Osteoblast (primary cell): ENCODE measurements around the gene CDC6. TPM values are rescaled to one million over a fixed set of nuclear protein-coding genes. Genes with fewer than 3 reads are reported as not detected.

Source experiments
- DNase-seq: peaks from one replicate; pipeline ENCODE4 v3.0.0; 2011; ENCODE audit warnings: low spot score, mixed read lengths; ENCODE audit not compliant: insufficient read length; ENCODE audit errors: missing footprints
- H2AFZ ChIP-seq: 2 replicates; pipeline ENCODE4 v1.6.0; 2011; ENCODE audit warnings: mild to moderate bottlenecking, low read length
- H3K27ac ChIP-seq: 2 replicates; pipeline ENCODE4 v1.5.1; 2011; ENCODE audit warnings: mild to moderate bottlenecking, low read depth, low read length, moderate library complexity
- H3K27me3 ChIP-seq: 2 replicates; pipeline ENCODE4 v1.6.0; 2012; ENCODE audit warnings: mild to moderate bottlenecking, control low read depth, inconsistent platforms, low read length, moderate library complexity; ENCODE audit not compliant: insufficient read depth
- H3K36me3 ChIP-seq: 2 replicates; pipeline ENCODE4 v1.5.1; 2011; ENCODE audit warnings: mild to moderate bottlenecking, low read length, control low read depth, moderate library complexity; ENCODE audit not compliant: insufficient read depth
- H3K4me1 ChIP-seq: 2 replicates; pipeline ENCODE4 v1.5.1; 2011; ENCODE audit warnings: mild to moderate bottlenecking, low read length, control low read depth, moderate library complexity; ENCODE audit not compliant: insufficient read depth
- H3K4me2 ChIP-seq: 2 replicates; pipeline ENCODE4 v1.6.0; 2011; ENCODE audit warnings: mild to moderate bottlenecking, low read length; ENCODE audit not compliant: insufficient read depth
- H3K4me3 ChIP-seq: fragments of 200-600 bp; sonication (generic); 3 replicates; pipeline ENCODE4 v1.5.1; 2012; ENCODE audit warnings: mild to moderate bottlenecking, low read length, inconsistent platforms; ENCODE audit not compliant: insufficient read depth
- H3K79me2 ChIP-seq: 2 replicates; pipeline ENCODE4 v1.6.0; 2012; ENCODE audit warnings: mild to moderate bottlenecking, low read length, control low read depth, inconsistent platforms; ENCODE audit not compliant: insufficient read depth
- H3K9me3 ChIP-seq: 2 replicates; pipeline ENCODE4 v1.5.1; 2011; ENCODE audit warnings: low read depth, low read length, control low read depth
- H4K20me1 ChIP-seq: 2 replicates; pipeline ENCODE4 v1.6.0; 2012; ENCODE audit warnings: mild to moderate bottlenecking, low read length, control low read depth; ENCODE audit not compliant: insufficient read depth
- CTCF ChIP-seq: IDR thresholded peaks from 2 replicates; pipeline ENCODE4 v1.5.1; 2011; ENCODE audit warnings: mild to moderate bottlenecking, low read depth, low read length, moderate library complexity; ENCODE audit errors: extremely low read depth
- total RNA-seq: library from RNA; depleted of rRNA; stranded (reverse); fragments of >200 nt; gene quantifications from 2 replicates; pipeline ENCODE4 v1.2.3, GENCODE V29; 2012

Gene CDC6
- total RNA-seq, 1 donor: 5.1 TPM

- Histone ChIP-seq H3K4me1 (peaks cover 21% of the 10 kb centered on the region), H3K9me3 (no peaks in the 10 kb centered on the region), H3K27me3 (no peaks in the 10 kb centered on the region), H3K4me3 (no peak overlapping the region), H4K20me1 (no peaks in the 10 kb centered on the region), H3K27ac (no peak overlapping the region), H2AFZ (no peak overlapping the region), H3K79me2 (peaks cover 8% of the 10 kb centered on the region), H3K4me2 (no peak overlapping the region), H3K36me3 (peaks cover 12% of the 10 kb centered on the region)
- TF ChIP-seq CTCF: no peak
- DNase-seq: no peak
Observed at GRCh38 chr17:40291281-40291664, 3.6 kb downstream of the CDC6 start.

- H4K20me1 ChIP-seq: no peaks in the 10 kb centered on the region
- H3K4me3 ChIP-seq: no peak overlapping the region
- peaks cover 35% of the 10 kb centered on the region for H3K4me1 ChIP-seq
- no peak overlapping the region for H3K27ac ChIP-seq
- no peaks in the 10 kb centered on the region for H3K9me3 ChIP-seq
- no peak for TF ChIP-seq CTCF
- no peak overlapping the region for H2AFZ ChIP-seq
- no peak for DNase-seq
- peaks cover 8% of the 10 kb centered on the region for H3K79me2 ChIP-seq
- H3K27me3 ChIP-seq: no peaks in the 10 kb centered on the region
- no peak overlapping the region for H3K4me2 ChIP-seq
- peaks cover 12% of the 10 kb centered on the region for H3K36me3 ChIP-seq
Observed at GRCh38 chr17:40293363-40293762, 5.7 kb downstream of the CDC6 start.

GRCh38 chr17:40295488-40296436 is 8.1 kb downstream of the CDC6 start:
- peaks cover 12% of the 10 kb centered on the region for H3K36me3 ChIP-seq

More at GRCh38 chr17:40295488-40296436, 8.1 kb downstream of the CDC6 start:
- Histone ChIP-seq H3K27me3 (no peaks in the 10 kb centered on the region), H3K79me2 (no peaks in the 10 kb centered on the region), H2AFZ (no peak overlapping the region), H4K20me1 (no peaks in the 10 kb centered on the region), H3K27ac (peak overlapping the region; percentile 78), H3K4me2 (peak overlapping the region; percentile 52), H3K4me1 (peaks cover 30% of the 10 kb centered on the region), H3K4me3 (no peak overlapping the region), H3K9me3 (no peaks in the 10 kb centered on the region)
- no peak for TF ChIP-seq CTCF
- DNase-seq: no peak
